ENCODE measurements around the gene EFHC2.
"Not testable (repeated sequence)": the region's sequence is repeated elsewhere in the genome, so short reads cannot be mapped to it uniquely, and the experiment has no call there.

Gene EFHC2

GRCh38 chrX:44274096-44274495, 69.4 kb downstream of the EFHC2 start:
- TF ChIP-seq CTCF (IDR thresholded peaks at IDR 0.05) (no peak), ZFX (IDR thresholded peaks at IDR 0.05; ENCODE audit: borderline replicate concordance) (no peak)
- H3K27ac ChIP-seq = no peak overlapping the region

DNA sequence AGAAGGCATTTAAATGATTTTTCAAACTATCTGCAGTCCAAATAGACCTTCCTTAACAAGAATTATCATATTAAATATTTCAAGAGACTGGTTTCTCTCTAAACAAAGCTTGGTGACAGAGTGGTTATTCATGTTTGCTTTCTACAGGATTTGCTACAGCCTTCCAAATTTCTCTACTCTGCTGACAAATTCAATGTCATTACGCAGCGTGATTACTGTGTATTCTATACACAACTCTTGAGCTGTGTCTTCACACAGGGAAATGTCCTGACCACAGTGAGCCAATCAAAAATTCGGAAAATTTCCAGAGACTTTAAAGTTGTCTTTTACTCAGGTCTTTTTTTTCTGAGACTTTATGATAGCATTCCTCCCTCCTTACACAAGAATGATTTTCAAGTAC, 75.6 kb downstream of the EFHC2 start:
- TF ChIP-seq CTCF (IDR thresholded peaks at IDR 0.05) (no peak), ZFX (IDR thresholded peaks at IDR 0.05; ENCODE audit: borderline replicate concordance) (no peak)
- no peak overlapping the region for H3K27ac ChIP-seq

DNA sequence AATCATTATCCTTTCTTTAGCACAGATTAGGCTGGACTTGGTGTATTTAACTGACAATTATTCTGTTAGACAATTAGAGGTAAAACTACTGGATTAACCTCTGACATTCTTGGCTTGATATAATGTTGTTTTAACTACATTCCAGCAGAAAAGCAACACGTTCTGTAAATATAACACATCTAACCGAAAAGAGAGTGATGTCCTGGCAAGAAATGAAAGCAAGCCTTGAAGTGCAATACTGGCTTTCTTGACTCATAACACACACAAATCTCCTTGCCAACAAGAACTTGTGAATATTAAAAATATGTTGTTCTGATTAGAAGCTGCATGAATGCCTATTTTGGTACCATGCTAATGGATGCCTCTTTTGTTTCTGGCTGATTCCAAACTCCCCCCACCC, 76.4 kb downstream of the EFHC2 start:
- TF ChIP-seq ZFX (IDR thresholded peaks at IDR 0.05; ENCODE audit: borderline replicate concordance) (no peak), CTCF (IDR thresholded peaks at IDR 0.05) (no peak)
- no peak overlapping the region for H3K27ac ChIP-seq

- TF ChIP-seq ZFX (IDR thresholded peaks at IDR 0.05; ENCODE audit: borderline replicate concordance) (no peak), CTCF (IDR thresholded peaks at IDR 0.05) (no peak)
- no peak overlapping the region for H3K27ac ChIP-seq
Observed at GRCh38 chrX:44265559-44265958, 77.9 kb downstream of the EFHC2 start.

- TF ChIP-seq CTCF (IDR thresholded peaks at IDR 0.05) (no peak), ZFX (IDR thresholded peaks at IDR 0.05; ENCODE audit: borderline replicate concordance) (no peak)
- no peak overlapping the region for H3K27ac ChIP-seq
Observed at GRCh38 chrX:44264936-44265335, 78.5 kb downstream of the EFHC2 start.

DNA sequence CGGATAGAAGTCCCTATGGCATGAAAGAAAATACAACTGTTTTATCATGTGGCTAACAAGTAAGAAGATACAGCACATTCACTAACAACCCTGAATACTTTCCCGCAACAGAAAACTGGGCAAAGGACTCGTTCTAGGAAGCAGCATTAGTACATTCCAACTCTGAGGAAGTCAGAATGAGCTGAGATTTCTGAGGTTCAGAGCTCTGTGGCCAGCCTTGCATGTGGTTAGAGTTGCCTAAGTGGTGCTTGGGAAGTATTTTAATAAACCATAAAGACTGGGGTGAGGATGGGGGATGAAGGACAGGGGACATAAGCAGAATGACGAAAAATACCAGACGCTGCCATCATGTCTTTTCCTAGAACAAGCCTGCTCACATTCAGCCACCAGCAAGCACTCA, 82.2 kb downstream of the EFHC2 start:
- TF ChIP-seq CTCF (IDR thresholded peaks at IDR 0.05) (no peak), ZFX (IDR thresholded peaks at IDR 0.05; ENCODE audit: borderline replicate concordance) (no peak)

GRCh38 chrX:44260609-44261008, 82.9 kb downstream of the EFHC2 start:
- no peak overlapping the region for H3K27ac ChIP-seq
- no peak for TF ChIP-seq ZFX (IDR thresholded peaks at IDR 0.05; ENCODE audit: borderline replicate concordance)
- TF ChIP-seq CTCF (IDR thresholded peaks at IDR 0.05) = no peak

More for the DNA sequence above, 82.2 kb downstream of the EFHC2 start:
- H3K27ac ChIP-seq = no peak overlapping the region

GRCh38 chrX:44255742-44256141, 87.7 kb downstream of the EFHC2 start:
- H3K27ac ChIP-seq = not testable (repeated sequence)
